DOHH2 (cell line): Measurements from ENCODE around the gene PSMA4.
"Not testable (repeated sequence)": the region's sequence is repeated elsewhere in the genome, so short reads cannot be mapped to it uniquely, and the experiment has no call there.

Source experiments
- H3F3A ChIP-seq: fragments of 200-600 bp; sonication (generic), shearing (Covaris generic); 2 replicates; pipeline ENCODE4 v1.6.0; 2016; ENCODE audit warnings: antibody characterized with exemption, mild to moderate bottlenecking; ENCODE audit not compliant: control insufficient read depth, insufficient read depth
- H3K27ac ChIP-seq: fragments of 200-600 bp; sonication (generic); 2 replicates; pipeline ENCODE4 v1.5.1; 2014; ENCODE audit warnings: low read depth, mild to moderate bottlenecking, low read length, moderate library complexity
- H3K27me3 ChIP-seq: fragments of 200-600 bp; sonication (generic); 2 replicates; pipeline ENCODE4 v1.6.1; 2014; ENCODE audit warnings: mild to moderate bottlenecking, low read length, mixed read lengths; ENCODE audit not compliant: control insufficient read depth
- H3K36me3 ChIP-seq: fragments of 200-600 bp; sonication (generic); 2 replicates; pipeline ENCODE4 v1.6.1; 2014; ENCODE audit warnings: mild to moderate bottlenecking, low read length, moderate library complexity, mixed read lengths; ENCODE audit not compliant: control insufficient read depth
- H3K4me1 ChIP-seq: fragments of 200-600 bp; sonication (generic); 2 replicates; pipeline ENCODE4 v1.6.1; 2014; ENCODE audit warnings: mild to moderate bottlenecking, low read length, mixed read lengths; ENCODE audit not compliant: control insufficient read depth
- H3K4me2 ChIP-seq: fragments of 200-600 bp; sonication (generic); 2 replicates; pipeline ENCODE4 v1.6.0; 2014; ENCODE audit warnings: mild to moderate bottlenecking, low read length, moderate library complexity
- H3K4me3 ChIP-seq: fragments of 200-600 bp; sonication (generic); 2 replicates; pipeline ENCODE4 v1.5.1; 2014; ENCODE audit warnings: mild to moderate bottlenecking, low read length, mixed read lengths
- H3K79me2 ChIP-seq: fragments of 200-600 bp; sonication (generic); 2 replicates; pipeline ENCODE4 v1.6.1; 2014; ENCODE audit warnings: mild to moderate bottlenecking, low read length, mixed read lengths; ENCODE audit not compliant: control insufficient read depth
- H3K9me2 ChIP-seq: fragments of 200-600 bp; sonication (generic); replicated peaks from 2 replicates; pipeline ENCODE4 v1.6.1; 2014; ENCODE audit warnings: mild to moderate bottlenecking, low read length, mixed read lengths; ENCODE audit not compliant: control insufficient read depth
- H3K9me3 ChIP-seq: fragments of 200-600 bp; sonication (generic); 2 replicates; pipeline ENCODE4 v1.6.1; 2014; ENCODE audit warnings: antibody characterized with exemption, low read length, mixed read lengths; ENCODE audit not compliant: control insufficient read depth, insufficient read depth
- H4K20me1 ChIP-seq: fragments of 200-600 bp; sonication (generic); 2 replicates; pipeline ENCODE4 v1.6.0; 2014; ENCODE audit warnings: low read depth, mild to moderate bottlenecking, antibody characterized with exemption, low read length, moderate library complexity; ENCODE audit not compliant: control insufficient read depth, insufficient read depth
- CTCF ChIP-seq: fragments of 200-600 bp; sonication (generic); IDR thresholded peaks from one replicate; pipeline ENCODE4 v1.5.1; 2014; ENCODE audit warnings: antibody characterized with exemption, mild to moderate bottlenecking, low read depth, low read length; ENCODE audit not compliant: poor library complexity, severe bottlenecking
- EZH2phosphoT487 ChIP-seq: fragments of 200-600 bp; sonication (generic); IDR thresholded peaks from 2 replicates; pipeline ENCODE4 v1.6.1; 2017; ENCODE audit warnings: borderline replicate concordance, mild to moderate bottlenecking, antibody characterized with exemption, low read length, moderate library complexity, mixed read lengths

PSMA4 gene

GRCh38 chr15:78550194-78550593, 9.9 kb downstream of the PSMA4 start:
- H3K36me3 ChIP-seq, result peaks cover 56% of the 10 kb centered on the region

DNA sequence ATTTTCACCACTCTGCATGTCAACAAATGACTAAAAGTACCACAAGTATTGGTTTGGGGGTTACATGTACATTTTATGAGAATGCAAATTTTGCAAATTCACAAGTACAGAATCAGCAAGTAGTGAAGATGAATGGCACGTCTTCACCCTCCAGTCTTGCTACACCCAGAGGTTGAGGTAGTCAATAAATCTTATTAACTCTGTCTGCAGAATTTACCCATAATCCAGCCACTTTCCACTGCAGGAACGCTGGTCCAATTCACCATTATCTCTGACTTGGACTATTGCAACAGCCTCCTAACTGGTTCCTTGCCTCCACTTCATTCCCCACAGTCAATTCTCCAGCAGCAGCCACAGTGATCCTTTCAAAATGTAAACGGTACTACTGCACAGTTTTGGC, 10.6 kb downstream of the PSMA4 start:
- H3K4me2 ChIP-seq, result no peak overlapping the region
- H3K9me2 ChIP-seq, result no peaks in the 10 kb centered on the region
- H3K27me3 ChIP-seq, result no peaks in the 10 kb centered on the region
- peaks cover 7% of the 10 kb centered on the region for H3F3A ChIP-seq
- no peak overlapping the region for H3K27ac ChIP-seq
- no peaks in the 10 kb centered on the region for H3K79me2 ChIP-seq
- no peak for TF ChIP-seq CTCF
- no peak for TF ChIP-seq EZH2phosphoT487
- H3K36me3 ChIP-seq, result peaks cover 50% of the 10 kb centered on the region
- no peaks in the 10 kb centered on the region for H4K20me1 ChIP-seq
- H3K4me1 ChIP-seq, result no peaks in the 10 kb centered on the region
- H3K9me3 ChIP-seq, result no peaks in the 10 kb centered on the region
- no peak overlapping the region for H3K4me3 ChIP-seq

More at GRCh38 chr15:78550194-78550593, 9.9 kb downstream of the PSMA4 start:
- Histone ChIP-seq H3K4me1 (no peaks in the 10 kb centered on the region), H3K9me3 (no peaks in the 10 kb centered on the region), H4K20me1 (no peaks in the 10 kb centered on the region), H3K9me2 (no peaks in the 10 kb centered on the region), H3F3A (peaks cover 7% of the 10 kb centered on the region), H3K27ac (no peak overlapping the region), H3K27me3 (no peaks in the 10 kb centered on the region), H3K79me2 (no peaks in the 10 kb centered on the region), H3K4me3 (no peak overlapping the region), H3K4me2 (no peak overlapping the region)
- TF ChIP-seq CTCF (no peak), EZH2phosphoT487 (no peak)

DNA sequence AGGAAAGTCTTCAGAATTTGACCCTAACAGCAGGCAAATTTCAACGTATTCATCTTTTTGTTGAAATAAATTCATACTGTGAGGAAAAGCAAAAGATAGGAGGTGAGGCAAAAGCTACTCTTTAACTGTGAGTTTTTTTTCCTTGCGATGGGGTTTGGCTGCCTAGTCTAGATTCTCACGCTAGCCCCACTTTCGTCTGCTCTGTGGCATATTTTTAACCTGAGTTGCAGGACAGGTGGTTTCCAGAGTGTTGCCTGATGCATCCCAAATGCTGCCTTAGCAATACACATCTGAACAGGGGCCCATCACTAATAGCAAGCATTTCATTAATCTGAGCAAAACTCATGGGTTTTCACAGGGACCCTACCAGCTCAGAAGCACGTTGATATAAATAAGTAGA, 11.7 kb downstream of the PSMA4 start:
- H3K36me3 ChIP-seq, result peaks cover 39% of the 10 kb centered on the region
- TF ChIP-seq CTCF (no peak), EZH2phosphoT487 (no peak)
- H3K79me2 ChIP-seq, result no peaks in the 10 kb centered on the region
- no peaks in the 10 kb centered on the region for H3K9me3 ChIP-seq
- no peak overlapping the region for H3K4me3 ChIP-seq
- H3K27me3 ChIP-seq, result no peaks in the 10 kb centered on the region
- no peaks in the 10 kb centered on the region for H4K20me1 ChIP-seq
- H3K4me1 ChIP-seq, result no peaks in the 10 kb centered on the region
- no peak overlapping the region for H3K27ac ChIP-seq
- H3K4me2 ChIP-seq, result no peak overlapping the region
- peaks cover 7% of the 10 kb centered on the region for H3F3A ChIP-seq
- H3K9me2 ChIP-seq, result no peaks in the 10 kb centered on the region

DNA sequence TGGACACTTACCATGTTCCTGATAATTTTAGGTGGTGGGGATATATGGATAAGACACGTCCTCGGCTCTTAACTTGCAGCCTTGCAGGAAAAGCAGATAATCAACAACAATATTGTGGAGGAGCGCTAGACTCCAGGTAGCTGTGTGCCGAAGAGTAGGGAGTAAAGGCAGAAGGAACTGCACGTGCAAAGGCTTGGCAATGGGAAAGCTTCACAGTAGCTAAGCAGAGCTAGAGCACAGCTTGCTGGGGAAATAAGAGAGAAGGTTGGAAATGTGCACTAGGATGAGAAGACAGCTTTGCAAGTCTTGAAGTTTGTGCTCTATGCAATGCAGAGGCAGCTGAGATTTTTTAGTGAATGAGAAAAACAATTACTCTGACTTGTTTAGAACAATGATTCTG, 12.4 kb downstream of the PSMA4 start:
- H3K9me2 ChIP-seq, result no peaks in the 10 kb centered on the region

GRCh38 chr15:78560201-78560600, 20.0 kb downstream of the PSMA4 start:
- not testable (repeated sequence) for H3K36me3 ChIP-seq, H3K4me1 ChIP-seq, H3K27me3 ChIP-seq, H3F3A ChIP-seq, H3K9me2 ChIP-seq, H3K4me3 ChIP-seq, H3K79me2 ChIP-seq, H3K9me3 ChIP-seq, H3K4me2 ChIP-seq, H3K27ac ChIP-seq, H4K20me1 ChIP-seq

More for the DNA sequence above, 12.4 kb downstream of the PSMA4 start:
- Histone ChIP-seq H4K20me1 (no peaks in the 10 kb centered on the region), H3K79me2 (no peaks in the 10 kb centered on the region), H3K36me3 (peaks cover 32% of the 10 kb centered on the region), H3K4me3 (no peak overlapping the region), H3K27me3 (no peaks in the 10 kb centered on the region), H3K4me1 (no peaks in the 10 kb centered on the region), H3F3A (peaks cover 7% of the 10 kb centered on the region), H3K27ac (no peak overlapping the region), H3K4me2 (no peak overlapping the region), H3K9me3 (no peaks in the 10 kb centered on the region)
- TF ChIP-seq CTCF, result no peak
- no peak for TF ChIP-seq EZH2phosphoT487
